Activated T-cell treated with anti-CD3 and anti-CD28 coated beads for 1 hour (primary cell): ENCODE data around the gene TUBB1.
"Not testable (repeated sequence)": the region's sequence is repeated elsewhere in the genome, so short reads cannot be mapped to it uniquely, and the experiment has no call there.

Source experiments
- DNase-seq: peaks from one replicate; pipeline ENCODE4 v3.0.0-alpha.2; 2020; ENCODE audit warnings: low read depth

The TUBB1 gene

DNA sequence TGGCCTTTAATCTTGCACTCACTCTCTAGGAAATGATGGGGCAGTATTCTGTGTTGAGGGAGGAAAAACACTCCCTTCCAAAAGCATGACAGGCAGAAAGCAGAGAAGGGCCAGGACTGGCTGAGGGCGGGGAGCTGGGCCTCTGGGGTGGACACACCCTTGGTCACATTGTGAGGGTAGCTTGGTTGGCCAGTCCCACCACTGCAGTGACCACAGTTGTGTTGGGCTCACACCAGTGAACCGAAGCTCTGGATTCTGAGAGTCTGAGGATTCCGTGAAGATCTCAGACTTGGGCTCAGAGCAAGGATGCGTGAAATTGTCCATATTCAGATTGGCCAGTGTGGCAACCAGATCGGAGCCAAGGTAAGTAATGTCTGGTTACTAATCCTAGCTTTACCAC is at the start of gene TUBB1:
TSS of gene TUBB1 (plus strand) at position 213 of the 400 bp plus-strand sequence. CDS start at position 307, 94 bp downstream.
- DNase-seq: no peak

GRCh38 chr20:58969439-58969838 is 49.8 kb upstream of the TUBB1 start:
- no peak for DNase-seq

GRCh38 chr20:58970146-58970545 is 49.1 kb upstream of the TUBB1 start:
- no peak for DNase-seq

DNA sequence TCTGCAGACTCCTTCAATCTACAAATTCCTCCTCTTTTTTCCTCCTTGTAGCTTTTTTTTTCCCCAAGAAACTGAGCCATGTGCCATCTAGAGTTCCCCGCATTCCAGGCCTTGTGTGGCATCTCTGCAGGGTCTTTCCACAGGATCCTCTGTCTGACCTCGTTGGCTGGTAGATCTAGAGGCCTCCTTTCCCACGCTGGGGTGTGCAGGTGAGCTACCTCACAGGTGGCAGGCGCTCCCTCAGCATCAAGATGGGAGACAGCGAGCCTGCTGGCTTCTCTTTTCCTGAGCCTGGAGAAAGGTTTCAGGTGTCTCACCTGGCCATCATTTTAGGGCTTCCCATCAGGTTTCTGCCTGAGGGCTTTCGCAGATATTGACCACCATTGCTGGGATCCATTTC is 47.8 kb upstream of the TUBB1 start:
- no peak for DNase-seq

DNA sequence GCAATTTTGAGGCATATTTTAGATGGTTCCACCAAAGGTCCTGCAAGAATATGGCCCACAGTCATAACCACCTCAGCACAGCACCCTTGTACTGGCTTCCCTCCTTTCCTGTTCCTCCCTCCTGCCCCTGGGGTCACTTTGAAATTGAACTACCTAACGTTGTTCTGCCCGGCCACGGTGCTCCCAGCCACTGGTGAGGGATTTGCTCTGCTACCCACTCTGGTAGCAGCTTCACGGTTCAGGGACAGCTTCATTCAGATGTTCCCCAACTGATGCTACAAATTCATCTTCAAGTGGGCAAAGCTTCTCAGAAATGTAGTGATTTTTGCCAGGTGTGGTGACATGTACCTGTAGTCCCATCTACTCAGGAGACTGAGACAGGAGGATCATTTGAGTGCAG is 46.0 kb upstream of the TUBB1 start:
- no peak for DNase-seq

DNA sequence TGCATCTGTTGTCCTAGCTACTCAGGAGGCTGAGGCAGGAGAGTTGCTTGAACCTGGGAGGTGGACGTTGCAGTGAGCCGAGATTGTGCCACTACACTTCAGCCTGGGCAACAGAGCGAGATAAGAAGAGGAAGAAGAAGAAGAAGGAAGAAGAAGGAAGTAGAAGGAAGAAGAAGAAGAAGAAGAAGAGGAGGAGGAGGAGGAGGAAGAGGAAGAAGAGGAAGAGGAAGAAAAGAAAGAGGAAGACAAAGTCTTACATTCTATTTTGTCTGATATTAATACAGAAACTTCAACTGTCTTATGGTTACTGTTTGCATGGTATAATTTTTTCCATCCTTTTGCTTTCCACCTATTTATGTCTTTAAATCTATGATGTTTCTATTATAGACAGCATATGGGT is 45.4 kb upstream of the TUBB1 start:
- no peak for DNase-seq

DNA sequence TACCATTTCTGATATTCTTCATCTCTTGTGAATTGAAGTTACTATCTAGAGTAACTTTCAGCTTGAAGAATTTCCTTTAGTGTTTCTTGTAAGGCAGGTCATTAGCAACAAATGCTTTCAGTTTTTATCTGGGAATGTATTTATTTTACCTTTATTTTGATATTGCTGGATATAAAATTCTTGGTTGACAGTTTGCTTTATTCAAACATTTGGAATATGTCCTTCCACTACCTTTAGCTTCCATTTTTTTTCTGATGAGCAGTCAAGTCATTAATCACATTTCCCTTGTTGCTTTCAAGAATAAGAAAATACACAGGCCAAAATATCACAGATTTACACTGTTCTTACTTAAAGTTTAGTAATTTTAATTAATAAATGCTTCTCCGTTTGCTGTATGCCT is 43.9 kb upstream of the TUBB1 start:
- DNase-seq: no peak

DNA sequence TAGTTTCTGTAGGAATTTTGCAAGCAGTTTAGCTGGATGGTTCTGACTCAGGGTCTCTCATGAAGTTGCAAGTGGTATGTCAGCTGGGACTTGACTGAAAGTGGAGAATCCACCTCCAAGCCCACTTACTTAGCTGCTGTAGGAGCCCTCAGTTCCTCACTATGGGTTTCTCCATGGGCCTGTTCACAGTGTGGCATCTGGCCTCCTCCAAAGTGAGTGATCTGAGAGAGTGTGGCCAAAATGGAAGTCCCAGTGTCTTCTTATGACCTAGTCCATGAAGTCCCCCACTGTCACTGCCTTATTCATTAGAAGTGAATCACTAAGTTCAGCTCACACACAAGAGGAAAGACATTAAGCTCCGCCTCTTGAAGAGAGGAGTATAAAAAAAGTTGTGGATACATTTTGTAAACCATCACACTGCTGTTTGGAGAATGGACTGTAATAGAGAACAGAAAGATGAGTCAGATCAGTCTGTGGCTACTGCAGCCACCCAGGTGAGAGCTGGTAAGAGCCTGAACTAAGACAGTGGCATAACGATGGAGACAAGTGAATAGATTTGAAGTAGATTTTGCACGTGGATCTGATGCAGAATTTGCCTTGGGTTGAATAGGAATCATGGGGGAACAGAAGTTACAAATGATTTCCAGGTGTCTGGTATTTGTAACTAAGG is 43.0 kb upstream of the TUBB1 start:
- no peak for DNase-seq

GRCh38 chr20:58978351-58979190 is 40.7 kb upstream of the TUBB1 start:
- DNase-seq: no peak

- DNase-seq: peak; percentile 88
These were observed 38.3 kb upstream of the TUBB1 start, which contains the start of gene NELFCD for GRCh38 chr20:58980711-58981627. TSS of gene NELFCD (plus strand) at chr20:58981256. CDS start at chr20:58981310, 54 bp downstream.

DNA sequence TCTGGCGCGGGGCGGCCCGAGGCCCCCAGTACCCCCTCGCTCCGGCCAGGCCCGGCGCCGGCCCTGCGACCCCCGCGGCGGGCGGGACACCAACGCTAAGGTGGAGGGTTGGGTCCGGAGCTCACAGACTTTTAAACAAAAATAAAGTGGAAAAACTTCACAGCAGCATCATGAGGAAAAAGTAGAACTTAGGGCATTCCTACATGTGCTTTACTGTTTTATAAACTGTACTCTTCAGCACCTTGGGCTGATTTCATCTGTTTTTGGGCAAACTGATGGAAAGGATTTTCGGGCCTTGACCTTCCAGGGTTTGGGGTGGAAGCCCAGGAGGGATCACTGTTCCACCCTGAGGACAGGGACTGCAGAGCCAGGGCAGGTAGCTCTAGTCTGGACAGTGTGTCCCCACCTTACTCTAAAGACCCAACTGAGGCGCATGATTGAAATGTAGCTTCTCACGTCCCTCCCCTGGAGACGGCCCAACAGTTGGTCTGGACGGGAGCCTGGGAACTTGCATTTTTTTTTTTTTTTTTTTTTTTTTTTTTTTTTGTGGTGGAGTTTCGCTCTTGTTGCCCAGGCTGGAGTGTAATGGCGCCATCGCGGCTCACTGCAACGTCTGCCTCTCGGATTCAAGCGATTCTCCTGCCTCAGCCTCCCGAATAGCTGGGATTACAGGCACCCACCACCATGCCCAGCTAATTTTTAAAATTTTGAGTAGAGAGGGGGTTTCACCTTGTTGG is 37.4 kb upstream of the TUBB1 start:
- no peak for DNase-seq

DNA sequence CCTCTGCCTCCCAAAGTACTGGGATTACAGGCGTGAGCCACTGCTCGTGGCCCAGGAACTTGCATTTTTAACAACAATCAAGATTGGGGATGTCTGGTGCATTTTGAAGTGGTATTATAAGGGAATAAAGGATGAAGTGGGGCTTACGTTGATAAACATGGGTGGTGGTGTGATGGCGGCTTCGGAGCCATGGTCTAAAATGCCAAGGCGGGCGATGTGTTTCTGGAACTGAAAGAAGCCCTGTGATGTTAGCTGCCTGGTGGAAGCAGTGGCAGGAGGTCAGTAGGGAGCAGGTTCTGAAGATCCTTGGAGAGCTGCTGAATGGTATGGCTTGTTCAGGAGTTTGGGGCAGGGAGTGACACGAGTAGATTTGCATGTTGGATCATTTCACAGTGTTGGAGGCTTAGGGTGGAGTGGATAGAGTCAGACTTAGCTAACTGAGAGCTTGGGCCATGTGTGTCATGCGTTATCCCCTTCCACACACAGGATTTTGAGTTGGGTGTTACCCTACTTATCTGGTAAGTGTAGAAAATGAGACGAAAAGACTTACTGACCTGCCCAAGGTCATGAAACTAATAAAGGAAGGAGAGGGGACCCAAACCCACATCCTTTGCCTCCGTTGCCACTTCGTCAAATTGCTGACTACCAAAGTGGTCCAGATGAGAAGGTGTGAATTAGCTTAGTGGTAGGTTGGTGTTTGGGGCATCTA is 36.7 kb upstream of the TUBB1 start:
- no peak for DNase-seq

- not testable (repeated sequence) for DNase-seq
These were observed 36.1 kb upstream of the TUBB1 start for GRCh38 chr20:58983115-58983468.

GRCh38 chr20:58984691-58985090 is 34.5 kb upstream of the TUBB1 start:
- no peak for DNase-seq

GRCh38 chr20:58985656-58986055 is 33.6 kb upstream of the TUBB1 start:
- DNase-seq: no peak

DNA sequence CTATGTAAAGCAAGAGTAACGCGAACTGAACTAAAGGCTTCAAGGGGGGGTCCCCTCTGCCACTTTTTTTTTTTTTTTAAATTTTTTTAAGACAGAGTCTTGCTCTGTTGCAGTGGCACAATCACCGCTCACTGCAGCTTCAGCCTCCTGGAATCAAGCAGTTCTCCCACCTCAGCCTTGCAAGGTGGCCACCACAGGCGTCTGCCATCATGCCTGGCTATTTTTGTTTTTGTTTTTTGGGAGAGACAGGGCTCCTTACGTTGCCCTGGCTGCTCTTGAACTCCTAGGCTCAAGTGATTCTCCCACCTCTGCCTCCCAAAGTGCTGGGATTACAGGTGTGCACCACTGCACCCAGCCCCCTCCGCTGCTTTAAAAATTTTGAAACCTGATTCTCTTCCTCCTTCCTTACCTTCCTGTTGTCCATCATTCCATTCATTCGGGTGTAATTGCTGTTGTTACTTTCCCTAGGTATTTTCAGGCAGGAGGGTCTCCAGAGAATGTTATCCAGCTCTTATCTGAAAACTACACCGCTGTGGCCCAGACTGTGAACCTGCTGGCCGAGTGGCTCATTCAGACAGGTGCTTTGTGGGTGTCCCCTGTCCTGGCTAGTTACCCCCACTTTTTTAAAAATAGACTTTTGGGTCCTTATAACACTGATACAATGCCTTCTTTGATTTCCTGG is 32.8 kb upstream of the TUBB1 start:
- DNase-seq: no peak

DNA sequence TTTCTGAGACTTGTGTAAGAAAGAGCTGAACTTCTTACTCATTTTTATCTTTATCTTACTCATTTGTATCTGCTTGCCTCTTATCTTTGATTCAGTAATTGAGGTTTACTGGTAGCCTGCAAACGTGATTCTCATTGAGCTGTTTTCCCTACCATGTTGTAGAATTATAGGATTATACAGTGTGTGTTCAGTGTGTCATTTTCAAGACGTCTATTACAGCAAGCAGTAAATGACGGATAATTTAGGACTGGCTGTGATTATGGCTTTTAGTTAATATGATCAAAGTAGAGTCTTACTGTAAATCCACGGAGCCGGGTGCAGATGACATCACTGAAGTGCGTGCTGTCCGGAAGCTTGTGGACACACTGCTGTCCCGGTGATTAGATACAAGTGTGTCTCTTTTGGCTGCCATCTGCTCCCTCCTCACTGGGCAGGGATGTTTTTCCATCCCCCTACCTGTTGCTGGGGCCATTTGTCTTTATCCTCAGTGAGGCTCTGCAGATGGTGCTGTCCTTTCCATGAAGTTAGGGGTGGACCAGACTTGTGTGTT is 32.2 kb upstream of the TUBB1 start:
- DNase-seq: no peak

- no peak for DNase-seq
These were observed 31.3 kb upstream of the TUBB1 start for GRCh38 chr20:58987790-58988564.

GRCh38 chr20:58988565-58988882 is 30.7 kb upstream of the TUBB1 start:
- DNase-seq: no peak

DNA sequence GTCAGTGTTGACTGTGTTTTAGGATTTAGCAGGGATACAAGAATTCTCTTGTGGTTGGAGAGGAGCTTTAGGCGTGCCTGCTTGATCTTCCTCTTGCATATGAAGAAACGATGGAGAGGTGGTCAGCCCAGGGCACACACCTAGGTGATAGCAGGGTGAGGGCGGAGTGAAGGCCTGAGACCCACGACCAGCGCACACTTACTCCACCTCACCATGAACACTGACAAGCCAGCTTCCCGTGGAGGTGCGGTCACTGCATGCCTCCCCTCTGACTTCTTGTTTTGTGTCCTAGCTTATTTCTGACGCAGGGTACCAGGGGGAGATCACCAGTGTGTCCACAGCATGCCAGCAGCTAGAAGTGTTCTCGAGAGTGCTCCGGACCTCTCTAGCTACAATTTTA is 30.0 kb upstream of the TUBB1 start:
- no peak for DNase-seq
